Keratinocyte (primary cell): ENCODE measurements around the gene ZNF316.

Experiments
- CTCF ChIP-seq, 3 experiments: IDR thresholded peaks in 1 of 3; conservative IDR thresholded peaks in 1 of 3; optimal IDR thresholded peaks in 1 of 3; 2 replicates in 2 of 3; 3 replicates in 1 of 3; pipeline versions ENCODE3 to v1.5.1; 2011; ENCODE audit warnings: low read length in 3 of 3, mild to moderate bottlenecking in 3 of 3, moderate library complexity in 2 of 3, control low read depth in 1 of 3, inconsistent platforms in 1 of 3; ENCODE audit not compliant: insufficient read depth in 2 of 3; ENCODE audit errors: extremely low read depth in 1 of 3
- EZH2 ChIP-seq: IDR thresholded peaks from one replicate; pipeline ENCODE4 v1.6.1; 2012; ENCODE audit warnings: inconsistent platforms, mild to moderate bottlenecking, low read length, moderate library complexity

DNA sequence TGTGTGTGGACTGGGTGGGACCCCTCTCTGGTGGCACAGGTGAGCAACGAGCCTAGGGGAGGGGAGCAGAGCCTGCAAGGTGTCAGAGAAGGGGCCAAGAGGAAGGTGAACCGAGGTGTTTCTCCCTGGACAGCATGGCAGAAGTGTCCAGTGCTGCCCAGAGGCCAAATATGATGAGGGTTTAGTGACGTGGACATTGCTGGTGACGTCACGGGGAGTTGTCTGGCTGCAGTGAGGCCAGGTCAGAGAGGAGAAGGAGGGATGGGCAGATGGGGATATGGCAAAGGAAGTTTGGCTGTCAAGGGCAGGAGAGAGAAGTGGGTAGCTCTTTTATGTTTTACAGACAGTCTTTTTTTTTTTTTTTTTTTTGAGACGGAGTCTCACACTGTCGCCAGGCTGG, 24.3 kb upstream of the ZNF316 start:
- TF ChIP-seq CTCF (optimal IDR thresholded peaks at IDR 0.05 in 1 of 3, IDR thresholded peaks at IDR 0.05 in 1 of 3, conservative IDR thresholded peaks at IDR 0.05 in 1 of 3; ENCODE audit: extremely low read depth in 1 of 3, insufficient read depth in 2 of 3, low read length in 3 of 3) (no peak), EZH2 (no peak)
